Psoas muscle (tissue), 8 donors: ENCODE results near the gene BMP6. TPM values are rescaled to one million over a fixed set of nuclear protein-coding genes. Genes with fewer than 3 reads are reported as not detected.

ENCODE experiments used
- ATAC-seq, 4 donors: fragments of 200-7000 bp; cut with Tn5 transposase; one replicate each; pipeline ENCODE4 v1.9.1; 2020; ENCODE audit warnings: moderate library complexity in 3 of 4, mild to moderate bottlenecking in 2 of 4
- DNase-seq, 2 donors: peaks; one replicate each; pipeline ENCODE4 v3.0.0-alpha.2; 2020
- H3K27ac ChIP-seq: fragments of 200-600 bp; one replicate; pipeline ENCODE4 v1.8.0; 2022
- H3K27me3 ChIP-seq, 3 donors: fragments of 200-600 bp in 1 of 3; one replicate each; pipeline versions ENCODE4 v1.6.1 to v1.8.0; 2013 to 2022; ENCODE audit warnings: low read length in 2 of 3, mild to moderate bottlenecking in 2 of 3, moderate library complexity in 1 of 3; ENCODE audit not compliant: insufficient read depth in 3 of 3
- H3K36me3 ChIP-seq, 2 donors: fragments of 200-600 bp in 1 of 2; one replicate each; pipeline versions ENCODE4 v1.6.1 to v1.8.0; 2013 to 2022; ENCODE audit warnings: low read depth in 1 of 2, mild to moderate bottlenecking in 1 of 2, moderate library complexity in 1 of 2; ENCODE audit not compliant: insufficient read depth in 1 of 2
- H3K4me1 ChIP-seq: fragments of 200-600 bp; one replicate; pipeline ENCODE4 v1.8.0; 2022
- H3K4me3 ChIP-seq: fragments of 200-600 bp; one replicate; pipeline ENCODE4 v1.8.0; 2022; ENCODE audit warnings: mild to moderate bottlenecking
- H3K9me3 ChIP-seq: fragments of 200-600 bp; one replicate; pipeline ENCODE4 v1.8.0; 2022
- CTCF ChIP-seq: fragments of 200-600 bp; IDR thresholded peaks from one replicate; pipeline ENCODE4 v1.8.0; 2022; ENCODE audit warnings: antibody characterized with exemption
- WGBS, 3 donors: extraction: QIAGEN DNeasy Blood & Tissue Kit; methylation state at CpG; one replicate each; pipeline versions ENCODE4 v1.1.6 to v1.1.7; 2013; 5-methylcytosine and 5-hydroxymethylcytosine counted together
- intact Hi-C, 2 donors: fragments of 100-400 bp; cut with DNase I; formaldehyde crosslinking; loops; one replicate each; pipeline versions ENCODE4 v1.11.0 to v1.14.2; 2022
- polyA plus RNA-seq, 3 donors: library from polyadenylated mRNA; stranded (reverse); fragments of 200-250 nt; gene quantifications; one replicate each; pipeline ENCODE4 v1.2.3, GENCODE V29; 2013
- total RNA-seq, 4 donors: library from RNA; stranded (reverse); fragmentation: NEBNext Ultra II Directional in 2 of 4; extraction: Animal tissue kit (Norgen Biotek cat#: 25700) in 2 of 4; gene quantifications; one replicate each; pipeline versions ENCODE4 v1.2.1 to v1.2.4, GENCODE V29; 2021 to 2023
- donor health status: healthy with polysubstance abuse.
- donor health status: DM: no; HTN: no; CAD: no; lungs with moderate emphysema.
- donor health status: Bipolar disorder and iron deficiency.
- donor health status: healthy.
- donor health status: DM: yes; HTN: yes; CAD: no.
- donor health status: DM: no; HTN: no; CAD: no.
- donor health status: DM: no; HTN: no; CAD: no.
- donor health status: DM: yes; HTN: yes; CAD: no.

BMP6 gene
- total and polyA plus RNA-seq, 7 donors = 0.96 to 4.9 (median 3.4) TPM

GRCh38 chr6:7787137-7787608 lies 61.3 kb downstream of the BMP6 start:
- TF ChIP-seq CTCF = no peak
- Histone ChIP-seq H3K36me3 (no peaks in the 10 kb centered on the region), H3K27me3 (peaks cover 0 to 9% (median 2%) of the 10 kb centered on the region in 3 donors), H3K4me1 (no peaks in the 10 kb centered on the region), H3K9me3 (no peaks in the 10 kb centered on the region), H3K27ac (no peak overlapping the region), H3K4me3 (no peak overlapping the region)
- DNase-seq (peak in 1 of 2 donors; percentile 19), ATAC-seq (peak; percentile 36 to 69 (median 54))
- WGBS, 3 donors = 10 to 24% (median 19%) methylated on average over 5 of the region's 5 CpGs
- intact Hi-C loops = no loop called here

- no peaks in the 10 kb centered on the region for H3K36me3 ChIP-seq
- H3K4me1 ChIP-seq = no peaks in the 10 kb centered on the region
- no peak for TF ChIP-seq CTCF
- ATAC-seq (no peak), DNase-seq (no peak)
- no peak overlapping the region for H3K4me3 ChIP-seq
- H3K9me3 ChIP-seq = no peaks in the 10 kb centered on the region
- H3K27ac ChIP-seq = no peak overlapping the region
- 56 to 68% (median 57%) methylated on average over 2 of the region's 2 CpGs for WGBS, 3 donors
- intact Hi-C loops = no loop called here
- H3K27me3 ChIP-seq = peaks cover 0 to 9% (median 2%) of the 10 kb centered on the region in 3 donors
Observed at GRCh38 chr6:7787731-7788130, 61.8 kb downstream of the BMP6 start.

- peaks cover 0 to 10% (median 0%) of the 10 kb centered on the region in 3 donors for H3K27me3 ChIP-seq
- no peaks in the 10 kb centered on the region for H3K36me3 ChIP-seq
- no peak for TF ChIP-seq CTCF
- ATAC-seq = no peak
- DNase-seq = no peak
- no peak overlapping the region for H3K27ac ChIP-seq
- intact Hi-C loops = no loop called here
- no peaks in the 10 kb centered on the region for H3K4me1 ChIP-seq
- no peaks in the 10 kb centered on the region for H3K9me3 ChIP-seq
- H3K4me3 ChIP-seq = no peak overlapping the region
- 66 to 84% (median 81%) methylated on average over 2 of the region's 2 CpGs for WGBS, 3 donors
Observed at GRCh38 chr6:7794509-7794908, 68.6 kb downstream of the BMP6 start.

DNA sequence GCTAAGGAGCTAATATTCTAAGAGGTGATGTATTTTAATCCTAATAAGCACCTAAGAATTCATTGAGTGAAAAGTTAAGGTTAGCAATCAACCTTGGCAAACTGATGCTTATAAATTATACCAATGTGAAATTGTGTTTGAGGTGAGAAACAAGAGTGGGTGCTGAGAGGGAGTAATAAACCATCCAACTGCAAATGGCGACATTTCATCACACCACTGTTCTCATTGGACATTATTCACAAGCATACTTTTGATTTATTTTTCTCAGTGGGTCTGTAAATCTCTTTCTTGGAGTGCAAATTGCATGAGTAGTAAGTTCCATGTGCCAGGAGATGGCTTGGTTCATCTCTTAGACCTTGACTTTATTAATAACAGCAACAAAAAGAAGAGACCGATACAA lies 71.5 kb downstream of the BMP6 start:
- 83 to 89% (median 85%) methylated on average over 2 of the region's 2 CpGs for WGBS, 3 donors
- no peak for DNase-seq
- no peaks in the 10 kb centered on the region for H3K9me3 ChIP-seq
- no peaks in the 10 kb centered on the region for H3K36me3 ChIP-seq
- H3K4me1 ChIP-seq = no peaks in the 10 kb centered on the region
- no peak overlapping the region for H3K27ac ChIP-seq
- ATAC-seq = no peak
- intact Hi-C loops = no loop called here
- TF ChIP-seq CTCF = no peak
- H3K27me3 ChIP-seq = peaks cover 0 to 10% (median 0%) of the 10 kb centered on the region in 3 donors
- H3K4me3 ChIP-seq = no peak overlapping the region

- Histone ChIP-seq H3K4me1 (no peaks in the 10 kb centered on the region), H3K27ac (no peak overlapping the region), H3K9me3 (no peaks in the 10 kb centered on the region), H3K4me3 (no peak overlapping the region), H3K36me3 (no peaks in the 10 kb centered on the region), H3K27me3 (peaks cover 0 to 10% (median 0%) of the 10 kb centered on the region in 3 donors)
- 54 to 77% (median 55%) methylated on average over 6 of the region's 6 CpGs for WGBS, 3 donors
- intact Hi-C loops = no loop called here
- no peak for TF ChIP-seq CTCF
- DNase-seq (no peak), ATAC-seq (no peak)
Observed at GRCh38 chr6:7798751-7799150, 72.9 kb downstream of the BMP6 start.
